ENCODE results near the gene ITGB6. TPM values are rescaled to one million over a fixed set of nuclear protein-coding genes. Genes with fewer than 3 reads are reported as not detected.
"Not testable (repeated sequence)": the region's sequence is repeated elsewhere in the genome, so short reads cannot be mapped to it uniquely, and the experiment has no call there.

ITGB6 gene
- polyA plus RNA-seq, 1 donor = 11.5 TPM

DNA sequence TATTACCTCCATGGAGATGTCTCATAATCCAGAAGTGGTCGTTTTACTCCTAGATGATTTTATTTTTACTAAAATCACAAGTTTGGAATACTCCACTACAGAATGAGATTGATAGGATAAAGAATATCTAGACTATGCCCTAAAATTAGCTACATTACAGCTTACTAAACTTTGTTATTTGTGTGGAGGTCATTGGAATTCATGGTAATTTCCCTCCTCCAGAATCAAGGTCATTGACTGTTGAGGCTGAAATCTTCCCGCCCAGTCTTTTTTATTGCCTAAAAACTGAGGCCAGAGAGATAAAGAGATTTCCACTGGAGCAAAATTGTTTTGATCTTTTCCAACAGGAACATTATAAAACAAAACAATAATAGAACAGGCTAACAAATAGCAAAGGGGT is 35.0 kb downstream of the ITGB6 start:
- no peak overlapping the region for H3K27ac ChIP-seq (ENCODE audit: low read length)

DNA sequence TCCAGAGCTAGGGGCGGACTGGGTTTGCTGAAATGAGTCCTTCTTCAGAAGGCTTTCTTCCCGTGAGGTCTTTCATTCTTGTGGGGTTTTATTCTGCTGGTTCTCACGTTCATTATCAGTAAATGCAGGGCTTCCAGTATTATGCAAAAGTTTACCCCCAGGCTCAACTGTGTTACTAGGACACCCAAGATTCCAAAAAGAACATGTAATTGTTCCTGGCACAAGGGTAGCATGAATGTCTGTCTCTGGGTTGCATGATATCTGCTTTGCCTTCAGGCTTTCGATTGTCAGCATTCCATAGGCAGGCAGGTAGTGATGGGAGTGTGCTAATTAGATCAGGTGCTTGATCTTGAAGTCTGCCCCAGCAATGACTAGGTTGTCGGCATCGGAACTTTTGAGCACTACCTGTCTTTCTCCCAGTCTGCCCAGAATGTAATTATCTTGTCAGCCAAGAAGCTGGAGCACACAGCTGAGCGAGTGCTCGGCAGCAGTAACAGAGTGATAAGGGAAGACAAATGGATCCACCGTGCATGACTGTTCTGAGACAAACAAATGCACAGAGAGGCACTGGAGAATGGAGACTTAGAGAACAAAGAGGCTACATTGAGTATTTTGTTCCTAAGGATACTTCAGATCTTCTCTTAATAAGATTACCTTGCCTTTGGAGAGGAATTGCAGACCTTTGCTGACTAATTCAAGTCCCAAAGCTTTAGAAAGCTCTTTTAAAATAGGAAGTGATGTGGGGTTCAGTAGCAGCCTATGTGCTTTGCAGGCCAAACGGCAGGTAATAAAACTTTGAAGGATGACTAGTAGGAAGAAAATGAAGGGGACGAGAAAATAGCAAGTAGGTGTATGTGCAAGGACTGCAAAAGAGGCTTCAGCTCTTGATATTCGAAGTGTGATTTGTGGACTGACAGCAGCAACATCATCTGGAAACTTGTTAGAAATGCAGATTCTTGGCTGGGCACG is 41.9 kb downstream of the ITGB6 start:
- Histone ChIP-seq H3K27ac (ENCODE audit: low read length) (no peak overlapping the region), H3K27me3 (ENCODE audit: control insufficient read depth, insufficient read depth, low read length) (no peaks in the 10 kb centered on the region), H3K9me3 (ENCODE audit: control insufficient read depth, low read depth, low read length) (no peaks in the 10 kb centered on the region), H3K4me1 (ENCODE audit: control insufficient read depth, insufficient read depth, low read length) (no peaks in the 10 kb centered on the region), H3K36me3 (ENCODE audit: control insufficient read depth, insufficient read depth, low read length) (no peaks in the 10 kb centered on the region), H3K4me3 (ENCODE audit: low read length) (no peak overlapping the region)
- WGBS (ENCODE audit: insufficient coverage, low lambda C conversion rate) = 18% methylated on average over 2 of the region's 13 CpGs
- DNase-seq = peak in 1 of 2 donors; percentile 16

More for the DNA sequence above, 35.0 kb downstream of the ITGB6 start:
- peaks cover 26% of the 10 kb centered on the region for H3K4me1 ChIP-seq (ENCODE audit: control insufficient read depth, insufficient read depth, low read length)
- H3K27me3 ChIP-seq (ENCODE audit: control insufficient read depth, insufficient read depth, low read length) = no peaks in the 10 kb centered on the region
- H3K36me3 ChIP-seq (ENCODE audit: control insufficient read depth, insufficient read depth, low read length) = no peaks in the 10 kb centered on the region
- no CpG with 5 or more reads among the region's 2 CpGs for WGBS (ENCODE audit: insufficient coverage, low lambda C conversion rate)
- no peak for DNase-seq
- H3K4me3 ChIP-seq (ENCODE audit: low read length) = no peak overlapping the region
- H3K9me3 ChIP-seq (ENCODE audit: control insufficient read depth, low read depth, low read length) = no peaks in the 10 kb centered on the region

- Histone ChIP-seq H3K27ac (ENCODE audit: low read length) (no peak overlapping the region), H3K27me3 (ENCODE audit: control insufficient read depth, insufficient read depth, low read length) (no peaks in the 10 kb centered on the region), H3K9me3 (ENCODE audit: control insufficient read depth, low read depth, low read length) (no peaks in the 10 kb centered on the region), H3K4me3 (ENCODE audit: low read length) (no peak overlapping the region), H3K4me1 (ENCODE audit: control insufficient read depth, insufficient read depth, low read length) (no peaks in the 10 kb centered on the region), H3K36me3 (ENCODE audit: control insufficient read depth, insufficient read depth, low read length) (no peaks in the 10 kb centered on the region)
- DNase-seq = no peak
- no CpG with 5 or more reads among the region's 2 CpGs for WGBS (ENCODE audit: insufficient coverage, low lambda C conversion rate)
These were observed 43.4 kb downstream of the ITGB6 start for GRCh38 chr2:160156665-160157064.

- H3K9me3 ChIP-seq (ENCODE audit: control insufficient read depth, low read depth, low read length) = no peaks in the 10 kb centered on the region
- H3K27me3 ChIP-seq (ENCODE audit: control insufficient read depth, insufficient read depth, low read length) = no peaks in the 10 kb centered on the region
- no peak for DNase-seq
- no CpG with 5 or more reads among the region's 4 CpGs for WGBS (ENCODE audit: insufficient coverage, low lambda C conversion rate)
- H3K4me1 ChIP-seq (ENCODE audit: control insufficient read depth, insufficient read depth, low read length) = no peaks in the 10 kb centered on the region
- no peaks in the 10 kb centered on the region for H3K36me3 ChIP-seq (ENCODE audit: control insufficient read depth, insufficient read depth, low read length)
- H3K4me3 ChIP-seq (ENCODE audit: low read length) = no peak overlapping the region
- H3K27ac ChIP-seq (ENCODE audit: low read length) = no peak overlapping the region
These were observed 44.0 kb downstream of the ITGB6 start for GRCh38 chr2:160156100-160156499.

DNA sequence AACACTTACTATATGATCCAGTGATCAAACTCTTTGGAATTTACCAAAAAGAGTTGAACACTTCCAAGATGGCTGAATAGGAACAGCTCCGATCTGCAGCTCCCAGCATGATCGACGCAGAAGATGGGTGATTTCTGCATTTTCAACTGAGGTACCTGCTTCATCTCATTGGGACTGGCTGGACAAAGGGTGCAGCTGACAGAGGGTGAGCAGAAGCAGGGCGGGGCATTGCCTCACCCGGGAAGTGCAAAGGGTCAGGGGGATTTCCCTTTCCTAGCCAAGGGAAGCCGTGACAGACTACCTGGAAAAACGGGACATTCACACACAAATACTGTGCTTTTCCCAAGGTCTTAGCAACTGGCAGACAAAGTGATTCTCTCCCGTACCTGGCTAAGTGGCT is 51.7 kb downstream of the ITGB6 start:
- WGBS (ENCODE audit: insufficient coverage, low lambda C conversion rate) = no CpG with 5 or more reads among the region's 8 CpGs
- not testable (repeated sequence) for H3K36me3 ChIP-seq (ENCODE audit: control insufficient read depth, insufficient read depth, low read length); H3K4me1 ChIP-seq (ENCODE audit: control insufficient read depth, insufficient read depth, low read length); H3K4me3 ChIP-seq (ENCODE audit: low read length); H3K27ac ChIP-seq (ENCODE audit: low read length); H3K9me3 ChIP-seq (ENCODE audit: control insufficient read depth, low read depth, low read length); H3K27me3 ChIP-seq (ENCODE audit: control insufficient read depth, insufficient read depth, low read length)
- peak in 1 of 2 donors; percentile 34 for DNase-seq

DNA sequence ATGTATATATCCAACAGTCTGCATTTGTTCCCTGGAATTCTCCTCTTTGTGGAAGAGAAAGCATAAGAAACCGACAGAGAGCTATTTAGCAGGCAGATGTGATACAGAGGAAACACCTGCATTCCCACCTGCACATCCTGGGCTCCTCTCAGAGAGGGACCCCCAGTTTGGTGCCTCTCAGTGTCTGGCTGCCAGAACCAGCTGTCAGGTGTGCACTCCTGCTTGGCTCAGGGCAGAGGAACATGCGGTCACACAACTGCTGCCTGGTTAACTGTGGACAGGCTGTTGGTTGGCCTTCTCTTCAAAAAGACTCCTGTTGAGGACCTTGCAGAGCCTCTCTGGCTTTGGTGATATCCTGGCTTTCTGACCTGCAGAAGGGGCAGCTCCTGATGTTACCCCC is 54.6 kb downstream of the ITGB6 start:
- DNase-seq = no peak
- Histone ChIP-seq H3K27me3 (ENCODE audit: control insufficient read depth, insufficient read depth, low read length) (no peaks in the 10 kb centered on the region), H3K36me3 (ENCODE audit: control insufficient read depth, insufficient read depth, low read length) (peaks cover 4% of the 10 kb centered on the region), H3K9me3 (ENCODE audit: control insufficient read depth, low read depth, low read length) (no peaks in the 10 kb centered on the region), H3K4me1 (ENCODE audit: control insufficient read depth, insufficient read depth, low read length) (no peaks in the 10 kb centered on the region), H3K4me3 (ENCODE audit: low read length) (no peak overlapping the region), H3K27ac (ENCODE audit: low read length) (no peak overlapping the region)
- WGBS (ENCODE audit: insufficient coverage, low lambda C conversion rate) = 83% methylated on average over 1 of the region's 2 CpGs

DNA sequence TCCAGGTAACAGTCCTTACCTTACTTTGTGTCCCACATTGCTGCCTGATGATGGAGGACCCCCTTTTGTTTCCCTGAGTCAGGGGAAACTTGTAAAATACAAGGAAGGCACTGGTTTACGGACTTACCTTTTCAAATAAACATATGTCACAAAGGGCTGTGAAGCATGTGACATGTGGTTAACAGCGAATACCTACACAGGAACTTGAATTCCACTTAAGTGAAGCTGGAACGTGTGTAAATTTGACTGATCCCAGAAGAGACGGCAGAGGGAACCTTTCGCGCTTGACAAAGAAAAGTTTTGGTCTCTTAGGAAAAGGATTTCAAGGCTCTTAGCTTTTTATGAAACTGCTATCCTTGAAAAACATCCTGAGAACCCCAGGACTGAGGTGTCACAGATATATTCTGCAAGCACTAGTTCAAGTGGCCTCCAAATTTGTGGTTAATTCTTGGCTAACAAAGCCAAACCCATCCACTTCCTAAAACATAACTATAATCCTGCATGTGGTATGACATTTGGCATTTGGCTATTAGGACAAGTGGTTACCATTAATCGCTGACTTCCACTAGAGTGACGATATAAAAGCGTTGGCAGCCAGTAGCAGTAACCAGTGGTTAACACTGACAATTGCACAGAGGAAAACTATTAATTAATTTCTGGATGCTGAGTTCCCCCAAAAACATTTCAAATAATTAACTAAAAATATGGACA is 55.6 kb downstream of the ITGB6 start:
- no peaks in the 10 kb centered on the region for H3K9me3 ChIP-seq (ENCODE audit: control insufficient read depth, low read depth, low read length)
- no peak for DNase-seq
- no peak overlapping the region for H3K4me3 ChIP-seq (ENCODE audit: low read length)
- H3K27me3 ChIP-seq (ENCODE audit: control insufficient read depth, insufficient read depth, low read length) = no peaks in the 10 kb centered on the region
- peaks cover 4% of the 10 kb centered on the region for H3K36me3 ChIP-seq (ENCODE audit: control insufficient read depth, insufficient read depth, low read length)
- H3K4me1 ChIP-seq (ENCODE audit: control insufficient read depth, insufficient read depth, low read length) = no peaks in the 10 kb centered on the region
- WGBS (ENCODE audit: insufficient coverage, low lambda C conversion rate) = 86% methylated on average over 5 of the region's 9 CpGs
- H3K27ac ChIP-seq (ENCODE audit: low read length) = no peak overlapping the region

GRCh38 chr2:160142472-160142871 is 57.6 kb downstream of the ITGB6 start:
- DNase-seq = no peak
- no peaks in the 10 kb centered on the region for H3K9me3 ChIP-seq (ENCODE audit: control insufficient read depth, low read depth, low read length)
- no CpG with 5 or more reads among the region's 6 CpGs for WGBS (ENCODE audit: insufficient coverage, low lambda C conversion rate)
- peaks cover 5% of the 10 kb centered on the region for H3K36me3 ChIP-seq (ENCODE audit: control insufficient read depth, insufficient read depth, low read length)
- no peak overlapping the region for H3K27ac ChIP-seq (ENCODE audit: low read length)
- H3K27me3 ChIP-seq (ENCODE audit: control insufficient read depth, insufficient read depth, low read length) = no peaks in the 10 kb centered on the region
- no peak overlapping the region for H3K4me3 ChIP-seq (ENCODE audit: low read length)
- no peaks in the 10 kb centered on the region for H3K4me1 ChIP-seq (ENCODE audit: control insufficient read depth, insufficient read depth, low read length)

- Histone ChIP-seq H3K4me1 (ENCODE audit: control insufficient read depth, insufficient read depth, low read length) (no peaks in the 10 kb centered on the region), H3K27ac (ENCODE audit: low read length) (no peak overlapping the region), H3K27me3 (ENCODE audit: control insufficient read depth, insufficient read depth, low read length) (no peaks in the 10 kb centered on the region), H3K4me3 (ENCODE audit: low read length) (no peak overlapping the region), H3K9me3 (ENCODE audit: control insufficient read depth, low read depth, low read length) (no peaks in the 10 kb centered on the region), H3K36me3 (ENCODE audit: control insufficient read depth, insufficient read depth, low read length) (peaks cover 10% of the 10 kb centered on the region)
- no CpG with 5 or more reads among the region's 3 CpGs for WGBS (ENCODE audit: insufficient coverage, low lambda C conversion rate)
- DNase-seq = no peak
These were observed 58.2 kb downstream of the ITGB6 start for GRCh38 chr2:160141912-160142311.

- no CpG with 5 or more reads among the region's 4 CpGs for WGBS (ENCODE audit: insufficient coverage, low lambda C conversion rate)
- Histone ChIP-seq H3K36me3 (ENCODE audit: control insufficient read depth, insufficient read depth, low read length) (peaks cover 11% of the 10 kb centered on the region), H3K4me3 (ENCODE audit: low read length) (no peak overlapping the region), H3K4me1 (ENCODE audit: control insufficient read depth, insufficient read depth, low read length) (no peaks in the 10 kb centered on the region), H3K9me3 (ENCODE audit: control insufficient read depth, low read depth, low read length) (no peaks in the 10 kb centered on the region), H3K27ac (ENCODE audit: low read length) (no peak overlapping the region), H3K27me3 (ENCODE audit: control insufficient read depth, insufficient read depth, low read length) (no peaks in the 10 kb centered on the region)
- DNase-seq = no peak
These were observed 58.7 kb downstream of the ITGB6 start for GRCh38 chr2:160141419-160141818.

Data from large intestine (tissue), 3 donors.